Naive thymus-derived CD8-positive, alpha-beta T cell (primary cell): ENCODE measurements around the gene HOXC10. TPM values are rescaled to one million over a fixed set of nuclear protein-coding genes. Genes with fewer than 3 reads are reported as not detected.

Experiments used
- ATAC-seq, 2 donors: fragments of 150-1000 bp; cut with Tn5 transposase in 1 of 2; sonication (Bioruptor Pico), chemical (Tn5 transposase) in 1 of 2; 1 replicate in 1 of 2; 2 replicates in 1 of 2; pipeline ENCODE4 v1.10.0; 2021; ENCODE audit warnings: mild to moderate bottlenecking in 2 of 2, moderate library complexity in 2 of 2
- POLR2A ChIA-PET: fragments of 350-600 bp; sonication (Branson Sonifier 250); formaldehyde crosslinking; loops from one replicate; lab custom pipeline; 2021; ENCODE audit warnings: antibody characterized with exemption; lab: Charles Lee
- DNase-seq, 10 donors: peaks; one replicate each; pipeline versions ENCODE4 v3.0.0 to v3.0.0-alpha.2; 2020 to 2022
- H3K27ac Mint-ChIP-seq, 10 donors: one replicate each; pipeline ENCODE4 v1.8.0; 2020 to 2022; ENCODE audit warnings: mild to moderate bottlenecking in 10 of 10, mixed read lengths in 10 of 10, moderate library complexity in 4 of 10, inconsistent platforms in 1 of 10
- H3K27me3 Mint-ChIP-seq, 5 donors: one replicate each; pipeline ENCODE4 v1.8.0; 2021 to 2022; ENCODE audit warnings: mixed read lengths in 5 of 5
- H3K36me3 Mint-ChIP-seq, 3 donors: one replicate each; pipeline ENCODE4 v1.8.0; 2020 to 2022; ENCODE audit warnings: mixed read lengths in 3 of 3, mild to moderate bottlenecking in 2 of 3, inconsistent platforms in 1 of 3
- H3K4me1 Mint-ChIP-seq, 4 donors: one replicate each; pipeline ENCODE4 v1.8.0; 2021 to 2022; ENCODE audit warnings: mixed read lengths in 4 of 4
- H3K4me3 Mint-ChIP-seq, 10 donors: one replicate each; pipeline ENCODE4 v1.8.0; 2020 to 2022; ENCODE audit warnings: mild to moderate bottlenecking in 10 of 10, mixed read lengths in 10 of 10, moderate library complexity in 6 of 10, inconsistent platforms in 1 of 10
- H3K9me3 Mint-ChIP-seq, 9 donors: one replicate each; pipeline ENCODE4 v1.8.0; 2020 to 2022; ENCODE audit warnings: mixed read lengths in 9 of 9, mild to moderate bottlenecking in 3 of 9, inconsistent platforms in 1 of 9, moderate library complexity in 1 of 9
- polyA plus RNA-seq, 3 donors: library from polyadenylated mRNA; unstranded; fragments of 300-500 nt; fragmentation: Illumina TruSeq; gene quantifications; one replicate each; pipeline ENCODE4 v1.2.3, GENCODE V29; 2021
- total RNA-seq, 8 experiments: library from RNA in 2 of 8; stranded (reverse) in 2 of 8; gene quantifications; one replicate each; pipeline ENCODE4 v1.2.3 and lab custom pipeline; 2021 to 2026

Gene HOXC10
- total and polyA plus RNA-seq, 5 experiments from 2014 or later = not detected

DNA sequence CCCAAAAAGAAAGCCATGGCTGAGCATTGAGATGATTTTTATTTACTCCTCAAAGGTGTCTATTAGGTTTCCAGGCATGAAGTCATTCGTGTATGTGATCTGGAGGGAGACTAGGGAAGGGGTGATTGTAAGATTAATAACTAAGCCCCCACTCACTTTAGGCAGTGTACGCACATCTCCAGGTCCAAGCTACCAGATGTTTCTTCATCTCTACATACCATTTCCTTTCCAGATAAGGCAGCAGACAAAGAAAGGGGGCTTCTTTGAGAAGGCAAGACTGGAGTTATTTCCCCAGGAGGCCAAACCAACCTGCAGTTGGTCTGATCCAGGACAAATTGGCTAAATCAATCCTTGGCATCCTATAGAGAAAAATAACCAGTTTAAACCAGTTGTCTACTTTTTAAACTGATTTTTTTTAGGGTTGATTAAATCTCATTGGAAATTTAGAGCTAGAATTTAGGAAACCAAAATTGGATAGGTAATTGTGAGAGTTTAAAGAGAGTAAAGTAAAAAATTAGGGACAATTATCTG is 42.4 kb upstream of the HOXC10 start:
- peaks cover 0 to 6% (median 0%) of the 10 kb centered on the region in 9 donors for H3K9me3 Mint-ChIP-seq
- no peak for ATAC-seq
- H3K27ac Mint-ChIP-seq = no peak overlapping the region
- peaks cover 6 to 27% (median 12%) of the 10 kb centered on the region in 4 donors for H3K4me1 Mint-ChIP-seq
- H3K4me3 Mint-ChIP-seq = no peak overlapping the region
- H3K36me3 Mint-ChIP-seq = peaks cover 0 to 4% (median 3%) of the 10 kb centered on the region in 3 donors
- no peak for DNase-seq
- H3K27me3 Mint-ChIP-seq = peaks cover 49 to 89% (median 79%) of the 10 kb centered on the region in 5 donors
- POLR2A ChIA-PET = no interaction called here

DNA sequence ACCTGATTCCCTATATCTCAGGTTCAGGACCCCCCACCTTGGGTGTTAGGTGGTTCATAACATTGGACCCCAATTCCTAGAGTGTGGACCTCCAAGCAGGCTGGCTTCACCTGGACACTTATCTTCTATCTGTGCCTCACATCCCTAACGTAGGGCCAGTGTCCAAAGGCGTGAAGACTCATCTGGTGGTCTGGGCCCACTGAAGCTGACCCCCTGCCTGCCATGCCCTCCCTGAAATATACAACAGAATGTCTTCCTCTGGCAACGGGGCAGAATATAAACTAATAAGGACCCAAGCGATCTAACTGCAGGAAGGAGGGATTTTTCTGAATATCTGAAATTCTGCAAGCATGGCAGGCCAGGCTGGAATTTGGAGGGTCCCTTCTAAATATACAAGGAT is 40.7 kb upstream of the HOXC10 start:
- Mint-ChIP-seq H3K9me3 (peaks cover 0 to 8% (median 0%) of the 10 kb centered on the region in 9 donors), H3K27ac (no peak overlapping the region), H3K4me3 (no peak overlapping the region), H3K27me3 (peaks cover 57 to 95% (median 88%) of the 10 kb centered on the region in 5 donors), H3K4me1 (peaks cover 5 to 18% (median 7%) of the 10 kb centered on the region in 4 donors), H3K36me3 (peaks cover 0 to 7% (median 3%) of the 10 kb centered on the region in 3 donors)
- POLR2A ChIA-PET = no interaction called here
- no peak for DNase-seq
- no peak for ATAC-seq

DNA sequence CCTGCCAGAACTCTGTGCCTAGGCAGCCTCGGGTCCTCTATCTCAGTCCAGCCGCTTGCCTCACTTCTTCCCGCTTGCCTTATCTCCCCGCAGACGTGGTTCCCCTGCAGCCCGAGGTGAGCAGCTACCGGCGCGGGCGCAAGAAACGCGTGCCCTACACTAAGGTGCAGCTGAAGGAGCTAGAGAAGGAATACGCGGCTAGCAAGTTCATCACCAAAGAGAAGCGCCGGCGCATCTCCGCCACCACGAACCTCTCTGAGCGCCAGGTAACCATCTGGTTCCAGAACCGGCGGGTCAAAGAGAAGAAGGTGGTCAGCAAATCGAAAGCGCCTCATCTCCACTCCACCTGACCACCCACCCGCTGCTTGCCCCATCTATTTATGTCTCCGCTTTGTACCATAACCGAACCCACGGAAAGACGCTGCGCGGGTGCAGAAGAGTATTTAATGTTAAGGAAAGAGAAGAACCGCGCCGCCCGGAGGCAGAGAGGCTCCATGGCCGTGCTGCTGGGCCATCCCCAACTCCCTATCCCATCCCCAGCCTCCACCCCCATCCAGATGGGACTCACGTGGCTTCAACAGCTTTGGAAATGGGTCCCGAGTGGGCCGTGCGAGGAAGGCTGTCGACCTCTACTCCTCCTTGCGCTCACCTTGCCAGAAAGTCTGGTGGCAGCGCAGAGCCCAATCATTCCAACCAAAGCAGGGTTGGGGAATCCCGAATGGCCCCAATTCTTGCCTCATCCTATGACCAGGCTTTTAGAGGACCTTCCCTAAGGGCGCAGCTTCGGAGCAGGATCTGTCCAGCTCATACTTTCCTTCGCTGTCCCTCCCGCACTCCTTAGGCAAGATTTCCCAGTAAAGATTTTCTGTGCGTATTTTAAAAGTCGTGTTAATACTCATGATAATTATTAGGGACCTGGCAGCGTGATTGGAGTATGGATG is 39.8 kb upstream of the HOXC10 start:
- H3K9me3 Mint-ChIP-seq = peaks cover 0 to 8% (median 0%) of the 10 kb centered on the region in 9 donors
- H3K27me3 Mint-ChIP-seq = peaks cover 58 to 97% (median 89%) of the 10 kb centered on the region in 5 donors
- H3K4me1 Mint-ChIP-seq = peaks cover under 1 to 15% (median 6%) of the 10 kb centered on the region in 4 donors
- ATAC-seq (no peak), DNase-seq (no peak)
- peak overlapping the region in 2 of 10 donors; percentile 5 to 18 for H3K4me3 Mint-ChIP-seq
- no peak overlapping the region for H3K27ac Mint-ChIP-seq
- POLR2A ChIA-PET = no interaction called here
- H3K36me3 Mint-ChIP-seq = peaks cover 0 to 3% (median 1%) of the 10 kb centered on the region in 3 donors

DNA sequence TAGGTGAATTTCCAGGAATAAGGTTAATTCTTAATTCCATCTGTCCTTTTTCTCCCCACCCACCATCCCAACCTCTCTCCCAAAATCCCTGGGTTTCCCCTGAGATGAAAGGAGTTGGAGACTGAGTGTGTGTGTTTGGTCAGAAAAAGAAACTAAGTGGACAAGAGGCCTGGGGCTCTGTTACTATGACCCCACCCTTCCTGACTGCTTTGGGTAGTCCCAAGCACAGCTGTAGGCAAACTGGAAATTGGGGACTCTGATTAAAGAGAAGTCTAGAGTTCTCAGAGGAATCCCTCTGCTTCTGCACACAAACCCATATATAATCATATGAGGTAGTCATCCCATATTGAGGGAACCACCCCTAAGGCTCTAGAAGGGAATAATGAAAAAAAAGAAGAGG is 37.2 kb upstream of the HOXC10 start:
- H3K9me3 Mint-ChIP-seq = peaks cover 0 to 2% (median 0%) of the 10 kb centered on the region in 9 donors
- no peak overlapping the region for H3K27ac Mint-ChIP-seq
- DNase-seq (no peak), ATAC-seq (no peak)
- POLR2A ChIA-PET = interaction anchor here (0.7 kb wide), 1 partner anchor 456 kb away, joined by 8 read pairs; no protein-coding TSS in a partner anchor
- H3K27me3 Mint-ChIP-seq = peaks cover 59 to 97% (median 88%) of the 10 kb centered on the region in 5 donors
- H3K4me1 Mint-ChIP-seq = peaks cover 7 to 33% (median 10%) of the 10 kb centered on the region in 4 donors
- H3K4me3 Mint-ChIP-seq = no peak overlapping the region
- peaks cover 0 to 2% (median 1%) of the 10 kb centered on the region in 3 donors for H3K36me3 Mint-ChIP-seq

DNA sequence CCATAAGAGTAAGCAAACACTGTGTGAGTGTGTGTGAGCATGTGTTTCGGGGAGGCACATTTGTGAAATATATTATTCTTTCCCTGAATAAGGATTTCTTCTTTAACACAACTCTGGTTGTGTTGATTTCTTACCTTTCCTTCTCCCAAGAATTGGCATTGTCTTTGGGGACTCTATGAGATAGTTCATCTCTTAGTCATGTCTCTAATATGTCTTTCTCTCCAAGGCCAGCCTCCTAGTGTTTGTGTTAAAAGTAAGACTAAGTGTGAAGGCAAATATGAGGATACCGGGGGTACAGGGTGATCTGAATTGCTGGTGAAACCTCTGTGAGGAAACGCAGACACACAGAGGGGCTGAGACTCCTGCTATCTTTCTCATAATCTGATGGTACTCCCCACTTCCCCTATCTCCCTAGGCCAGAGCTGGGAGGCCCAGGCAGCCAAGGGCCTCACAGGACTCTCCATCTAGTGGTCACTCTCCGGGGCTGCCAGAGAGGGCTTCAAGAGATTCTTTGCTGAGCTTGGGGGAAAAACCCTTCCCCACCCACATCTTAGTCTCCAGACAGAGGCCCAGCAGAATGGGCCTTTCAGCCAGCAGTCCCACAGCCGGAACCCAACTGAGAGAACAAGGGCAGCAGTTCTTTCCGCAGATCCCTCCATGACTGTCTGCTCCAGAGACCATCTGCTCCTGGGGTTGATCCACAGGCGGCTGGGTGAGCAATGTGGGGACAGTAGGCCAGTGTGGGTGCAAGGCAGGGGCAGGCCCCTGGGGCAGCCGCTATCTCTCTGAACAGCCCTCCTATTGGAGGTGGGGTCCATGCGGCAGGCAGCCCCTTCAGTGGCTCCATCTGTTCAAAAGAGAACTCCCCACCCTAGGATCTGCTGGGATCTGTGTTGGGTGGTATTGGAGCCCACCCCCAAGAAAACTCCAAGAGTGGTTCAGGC is 36.0 kb upstream of the HOXC10 start:
- ATAC-seq = no peak
- no peak overlapping the region for H3K4me3 Mint-ChIP-seq
- H3K36me3 Mint-ChIP-seq = peaks cover 2 to 5% (median 2%) of the 10 kb centered on the region in 3 donors
- POLR2A ChIA-PET = interaction anchor here (0.7 kb wide), 1 partner anchor 120 kb away, joined by 3 read pairs; no protein-coding TSS in a partner anchor
- peaks cover 59 to 98% (median 88%) of the 10 kb centered on the region in 5 donors for H3K27me3 Mint-ChIP-seq
- DNase-seq = no peak
- peaks cover 10 to 41% (median 14%) of the 10 kb centered on the region in 4 donors for H3K4me1 Mint-ChIP-seq
- H3K27ac Mint-ChIP-seq = peak overlapping the region in 1 of 10 donors; percentile 10
- H3K9me3 Mint-ChIP-seq = peaks cover 0 to 7% (median 2%) of the 10 kb centered on the region in 9 donors

DNA sequence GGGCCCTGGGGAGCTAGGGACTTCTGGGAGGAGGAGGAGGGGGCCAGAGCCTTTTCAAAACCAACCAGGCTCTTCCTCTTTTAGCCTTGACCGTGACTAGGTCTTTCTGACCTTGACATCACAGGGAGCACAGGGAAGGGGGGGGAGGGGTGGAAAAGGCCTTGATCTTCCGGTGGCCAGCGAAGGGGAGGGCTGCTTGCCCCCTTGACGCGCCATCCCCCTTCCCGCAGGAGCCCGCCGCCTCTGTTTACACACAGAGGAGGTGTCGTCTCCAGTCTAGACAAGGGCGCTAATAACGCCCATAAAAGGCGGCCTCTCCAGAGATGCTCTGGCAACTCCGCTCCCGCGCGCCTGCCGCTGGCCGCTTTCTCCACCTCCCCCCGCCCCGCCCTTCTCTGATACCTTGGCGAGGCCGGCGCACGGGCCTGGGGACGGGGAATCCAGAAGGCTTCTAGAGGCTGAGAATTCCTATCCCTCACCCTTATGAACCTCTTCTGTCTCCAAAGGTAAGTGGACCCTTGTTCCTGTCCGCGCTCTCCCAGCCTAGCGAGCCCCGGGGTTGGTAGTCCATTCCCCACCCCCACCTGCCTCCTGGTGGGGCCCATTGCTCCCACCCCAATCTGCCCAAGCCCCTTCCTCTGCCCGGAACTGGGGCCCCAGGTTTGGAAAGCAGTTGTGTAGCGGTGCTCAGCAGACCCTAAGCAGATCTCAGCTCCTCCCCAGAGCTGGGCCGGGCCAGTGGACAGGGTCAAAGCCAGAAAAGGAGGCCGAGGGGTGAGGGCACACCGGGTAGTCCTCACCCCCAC is 35.1 kb upstream of the HOXC10 start:
- no peak for ATAC-seq
- Mint-ChIP-seq H3K36me3 (peaks cover 2 to 5% (median 2%) of the 10 kb centered on the region in 3 donors), H3K27ac (peak overlapping the region in 1 of 10 donors; percentile 50), H3K4me3 (no peak overlapping the region), H3K4me1 (peaks cover 9 to 39% (median 15%) of the 10 kb centered on the region in 4 donors), H3K27me3 (peaks cover 56 to 98% (median 82%) of the 10 kb centered on the region in 5 donors), H3K9me3 (peaks cover 0 to 15% (median 2%) of the 10 kb centered on the region in 9 donors)
- POLR2A ChIA-PET = interaction anchor here (0.7 kb wide), 1 partner anchor 120 kb away, joined by 3 read pairs; no protein-coding TSS in a partner anchor
- DNase-seq = no peak

DNA sequence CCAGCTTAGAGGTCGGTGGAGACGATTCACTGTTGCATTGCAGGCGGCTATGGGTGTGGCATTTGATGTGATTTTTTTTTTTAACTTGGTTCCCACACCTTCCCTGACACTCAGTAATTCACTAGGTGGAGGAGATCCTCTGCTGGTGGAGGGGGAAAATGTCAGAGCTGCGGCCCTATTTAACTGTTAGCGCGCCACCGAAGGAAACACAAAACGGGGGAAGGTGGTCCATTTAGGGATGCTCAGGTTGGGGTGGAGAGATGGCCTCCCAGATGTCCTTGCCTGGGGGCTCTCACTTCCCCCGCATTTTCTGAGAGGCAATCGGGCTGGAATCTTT is 34.5 kb upstream of the HOXC10 start:
- Mint-ChIP-seq H3K27me3 (peaks cover 52 to 95% (median 77%) of the 10 kb centered on the region in 5 donors), H3K4me3 (no peak overlapping the region), H3K9me3 (peaks cover 0 to 15% (median 2%) of the 10 kb centered on the region in 9 donors), H3K36me3 (peaks cover 2 to 5% (median 2%) of the 10 kb centered on the region in 3 donors), H3K4me1 (peaks cover 5 to 34% (median 13%) of the 10 kb centered on the region in 4 donors), H3K27ac (peak overlapping the region in 2 of 10 donors; percentile 29 to 50)
- DNase-seq = no peak
- POLR2A ChIA-PET = no interaction called here
- no peak for ATAC-seq

DNA sequence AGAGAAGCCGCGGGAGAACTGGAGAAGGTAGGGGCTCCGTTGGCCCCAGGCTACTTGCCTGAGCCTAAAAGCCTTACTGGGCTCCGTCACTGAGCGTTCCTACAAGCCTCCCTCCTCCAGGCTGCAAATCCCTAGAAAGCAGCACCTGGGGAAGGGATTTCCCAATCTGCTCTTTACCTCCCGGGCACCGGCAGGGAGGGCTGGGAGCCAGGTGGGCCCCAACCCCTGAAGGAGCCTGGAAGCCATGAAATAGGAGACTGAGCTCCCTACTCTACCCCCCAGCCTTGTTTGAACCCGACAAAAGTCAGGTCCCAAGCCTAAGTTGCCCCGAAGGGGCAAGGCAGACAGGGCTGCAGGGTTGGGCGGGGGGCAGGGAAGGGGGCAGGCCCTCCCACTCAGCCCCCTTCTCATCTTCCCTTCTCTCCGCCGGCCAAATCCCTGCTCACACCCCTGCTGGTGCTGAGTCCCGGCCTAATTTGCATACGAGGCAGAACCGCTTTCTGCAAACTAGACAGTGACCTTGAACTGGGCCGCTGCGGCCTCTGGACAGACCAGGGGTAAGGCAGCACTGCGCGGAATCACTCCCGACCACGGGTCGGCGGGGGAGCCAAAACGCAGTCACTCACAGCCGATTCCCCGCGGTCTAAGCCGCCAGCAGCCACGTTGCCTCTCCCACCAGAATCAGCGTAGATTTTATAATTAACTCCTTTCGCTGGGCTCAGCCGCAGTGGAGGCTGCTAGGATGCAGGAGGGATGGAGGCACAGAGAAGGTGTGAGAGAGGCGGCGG is 34.0 kb upstream of the HOXC10 start:
- POLR2A ChIA-PET = no interaction called here
- H3K4me1 Mint-ChIP-seq = peaks cover 6 to 40% (median 16%) of the 10 kb centered on the region in 4 donors

DNA sequence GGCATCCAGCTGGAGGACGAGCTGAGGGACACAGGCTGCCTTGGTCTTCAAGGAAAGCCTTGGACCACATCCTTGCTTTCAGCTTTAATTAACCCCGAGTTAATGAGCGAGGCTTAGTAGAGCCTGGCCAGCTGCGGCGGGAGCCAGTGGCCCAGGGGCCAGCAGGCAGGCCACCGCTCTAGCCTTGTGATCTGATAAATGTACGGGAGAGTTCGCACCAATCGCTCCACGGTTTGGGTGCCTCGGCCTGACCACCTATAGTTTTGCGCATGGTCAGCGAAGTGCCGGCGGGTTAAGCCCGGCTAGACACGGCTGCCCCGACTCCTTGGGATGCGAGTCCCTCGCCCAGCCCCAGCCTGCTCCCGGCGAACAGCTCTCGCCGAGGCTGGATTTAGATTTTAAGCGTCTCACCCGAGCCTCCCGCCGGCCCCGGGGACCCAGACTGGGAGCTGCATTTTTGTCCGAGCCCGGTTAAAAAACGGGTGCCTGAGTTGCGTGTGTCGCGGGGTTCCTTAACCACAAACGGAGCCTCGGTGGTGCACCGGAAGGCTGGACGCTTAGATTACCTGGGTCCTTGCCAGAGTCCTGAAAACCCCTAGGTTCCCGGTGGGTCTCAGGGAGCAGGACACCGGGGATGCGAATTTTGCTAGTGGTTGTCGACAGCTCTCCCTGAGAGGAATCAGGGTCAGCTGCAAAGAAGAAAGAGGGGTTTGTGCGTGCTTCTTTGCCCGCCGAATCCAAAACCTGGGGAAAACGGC is 33.2 kb upstream of the HOXC10 start:
- peaks cover 0 to 15% (median 2%) of the 10 kb centered on the region in 9 donors for H3K9me3 Mint-ChIP-seq
- H3K4me1 Mint-ChIP-seq = peaks cover 11 to 48% (median 24%) of the 10 kb centered on the region in 4 donors
- no peak for ATAC-seq
- H3K4me3 Mint-ChIP-seq = peak overlapping the region in 6 of 10 donors; percentile 11 to 49 (median 34)
- no peak for DNase-seq
- POLR2A ChIA-PET = no interaction called here
- H3K36me3 Mint-ChIP-seq = peaks cover 2 to 5% (median 5%) of the 10 kb centered on the region in 3 donors
- H3K27me3 Mint-ChIP-seq = peaks cover 54 to 95% (median 78%) of the 10 kb centered on the region in 5 donors
- peak overlapping the region in 2 of 10 donors; percentile 73 to 91 for H3K27ac Mint-ChIP-seq

More for the DNA sequence above, 34.0 kb upstream of the HOXC10 start:
- Mint-ChIP-seq H3K4me3 (peak overlapping the region in 5 of 10 donors; percentile 27 to 47 (median 35)), H3K27ac (peak overlapping the region in 2 of 10 donors; percentile 66 to 91), H3K9me3 (peaks cover 0 to 15% (median 2%) of the 10 kb centered on the region in 9 donors), H3K36me3 (peaks cover 2 to 5% (median 3%) of the 10 kb centered on the region in 3 donors), H3K27me3 (peaks cover 49 to 95% (median 78%) of the 10 kb centered on the region in 5 donors)
- no peak for DNase-seq
- ATAC-seq = peak in 1 of 2 donors; percentile 16

DNA sequence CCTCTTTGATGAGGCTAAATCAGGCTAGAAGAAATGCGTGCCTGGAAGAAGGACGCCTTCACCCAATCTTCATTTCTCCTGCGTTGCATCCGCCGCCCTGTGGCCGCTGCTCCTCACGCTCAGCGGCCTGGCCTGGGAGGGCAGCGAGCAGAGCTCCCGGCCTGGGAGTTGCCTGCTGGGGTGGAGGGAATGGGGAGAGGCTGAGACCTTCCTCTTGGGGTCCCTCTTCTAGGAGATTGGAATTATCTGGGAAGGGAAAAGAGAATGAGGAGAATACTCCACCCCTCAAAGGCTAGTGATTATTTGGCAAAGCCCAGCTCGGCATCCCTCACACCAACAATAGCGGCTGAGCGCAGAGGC is 32.6 kb upstream of the HOXC10 start:
- Mint-ChIP-seq H3K9me3 (peaks cover 0 to 15% (median 2%) of the 10 kb centered on the region in 9 donors), H3K27me3 (peaks cover 51 to 96% (median 74%) of the 10 kb centered on the region in 5 donors), H3K4me3 (peak overlapping the region in 4 of 10 donors; percentile 33 to 49 (median 38)), H3K36me3 (peaks cover 2 to 5% (median 5%) of the 10 kb centered on the region in 3 donors), H3K4me1 (peaks cover 13 to 53% (median 28%) of the 10 kb centered on the region in 4 donors), H3K27ac (peak overlapping the region in 3 of 10 donors; percentile 37 to 91 (median 73))
- POLR2A ChIA-PET = interaction anchor here (0.6 kb wide), 1 partner anchor 615 kb away, joined by 3 read pairs; no protein-coding TSS in a partner anchor
- DNase-seq (no peak), ATAC-seq (no peak)
